GM13976 (cell line): ENCODE results near the gene ARFGAP3.
"Not testable (repeated sequence)": the region's sequence is repeated elsewhere in the genome, so short reads cannot be mapped to it uniquely, and the experiment has no call there.

Source experiments
- DNase-seq: peaks from one replicate; pipeline ENCODE4 v3.0.0; 2012; ENCODE audit warnings: low spot score
- in situ Hi-C: fragments of 300-500 bp; cut with MboI; formaldehyde crosslinking; loops from one replicate; pipeline ENCODE4 v1.12.0; 2022; ENCODE audit warnings: low sequenced_read_pairs, mixed read lengths, inconsistent platforms; ENCODE audit not compliant: unreplicated experiment
- TF ChIP-seq, protein P1 (sequence below): IDR thresholded peaks from 2 replicates; pipeline ENCODE4 v1.5.1; 2012; ENCODE audit warnings: borderline replicate concordance, mild to moderate bottlenecking; ENCODE audit not compliant: insufficient read depth; ENCODE audit errors: extremely low read depth, missing control alignments, control extremely low read depth

Gene ARFGAP3

GRCh38 chr22:42791721-42792452 is 65.2 kb downstream of the ARFGAP3 start:
- TF ChIP-seq, protein P1, sequence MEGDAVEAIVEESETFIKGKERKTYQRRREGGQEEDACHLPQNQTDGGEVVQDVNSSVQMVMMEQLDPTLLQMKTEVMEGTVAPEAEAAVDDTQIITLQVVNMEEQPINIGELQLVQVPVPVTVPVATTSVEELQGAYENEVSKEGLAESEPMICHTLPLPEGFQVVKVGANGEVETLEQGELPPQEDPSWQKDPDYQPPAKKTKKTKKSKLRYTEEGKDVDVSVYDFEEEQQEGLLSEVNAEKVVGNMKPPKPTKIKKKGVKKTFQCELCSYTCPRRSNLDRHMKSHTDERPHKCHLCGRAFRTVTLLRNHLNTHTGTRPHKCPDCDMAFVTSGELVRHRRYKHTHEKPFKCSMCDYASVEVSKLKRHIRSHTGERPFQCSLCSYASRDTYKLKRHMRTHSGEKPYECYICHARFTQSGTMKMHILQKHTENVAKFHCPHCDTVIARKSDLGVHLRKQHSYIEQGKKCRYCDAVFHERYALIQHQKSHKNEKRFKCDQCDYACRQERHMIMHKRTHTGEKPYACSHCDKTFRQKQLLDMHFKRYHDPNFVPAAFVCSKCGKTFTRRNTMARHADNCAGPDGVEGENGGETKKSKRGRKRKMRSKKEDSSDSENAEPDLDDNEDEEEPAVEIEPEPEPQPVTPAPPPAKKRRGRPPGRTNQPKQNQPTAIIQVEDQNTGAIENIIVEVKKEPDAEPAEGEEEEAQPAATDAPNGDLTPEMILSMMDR, result no peak
- no peak for DNase-seq
- in situ Hi-C loops, result loop anchor here (25.0 kb wide), 1 partner anchor 245 kb away; no protein-coding TSS in a partner anchor

DNA sequence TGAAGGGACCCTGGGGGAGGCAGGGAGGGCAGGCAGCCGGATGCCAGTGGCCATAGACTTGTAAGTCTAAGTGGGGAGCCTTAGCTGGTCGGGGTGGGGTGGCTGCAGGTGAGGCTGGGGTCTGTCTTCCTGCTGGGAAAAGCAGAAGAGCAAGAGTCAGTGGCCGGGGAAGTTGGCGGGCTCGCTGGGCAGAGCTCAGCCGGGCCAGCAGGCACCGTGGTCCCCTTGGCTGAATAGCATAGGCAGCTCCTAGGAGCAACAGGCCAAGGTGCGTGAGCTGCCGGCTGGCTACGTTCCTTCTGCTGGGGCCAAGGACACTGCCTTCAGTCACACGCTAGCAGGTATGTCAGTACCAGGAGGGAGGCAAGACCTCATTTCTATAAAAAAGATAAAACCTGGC is 68.6 kb downstream of the ARFGAP3 start:
- no peak for DNase-seq
- TF ChIP-seq, protein P1, result no peak
- in situ Hi-C loops, result loop anchor here (25.0 kb wide), 1 partner anchor 249 kb away; no protein-coding TSS in a partner anchor

- TF ChIP-seq, protein P1, result no peak
- in situ Hi-C loops, result loop anchor here (25.0 kb wide), 1 partner anchor 249 kb away; no protein-coding TSS in a partner anchor
- DNase-seq, result no peak
These were observed 69.1 kb downstream of the ARFGAP3 start for GRCh38 chr22:42788021-42788420.

GRCh38 chr22:42787357-42787736 is 69.7 kb downstream of the ARFGAP3 start:
- TF ChIP-seq, protein P1, result no peak
- DNase-seq, result no peak
- in situ Hi-C loops, result loop anchor here (25.0 kb wide), 1 partner anchor 250 kb away; no protein-coding TSS in a partner anchor

DNA sequence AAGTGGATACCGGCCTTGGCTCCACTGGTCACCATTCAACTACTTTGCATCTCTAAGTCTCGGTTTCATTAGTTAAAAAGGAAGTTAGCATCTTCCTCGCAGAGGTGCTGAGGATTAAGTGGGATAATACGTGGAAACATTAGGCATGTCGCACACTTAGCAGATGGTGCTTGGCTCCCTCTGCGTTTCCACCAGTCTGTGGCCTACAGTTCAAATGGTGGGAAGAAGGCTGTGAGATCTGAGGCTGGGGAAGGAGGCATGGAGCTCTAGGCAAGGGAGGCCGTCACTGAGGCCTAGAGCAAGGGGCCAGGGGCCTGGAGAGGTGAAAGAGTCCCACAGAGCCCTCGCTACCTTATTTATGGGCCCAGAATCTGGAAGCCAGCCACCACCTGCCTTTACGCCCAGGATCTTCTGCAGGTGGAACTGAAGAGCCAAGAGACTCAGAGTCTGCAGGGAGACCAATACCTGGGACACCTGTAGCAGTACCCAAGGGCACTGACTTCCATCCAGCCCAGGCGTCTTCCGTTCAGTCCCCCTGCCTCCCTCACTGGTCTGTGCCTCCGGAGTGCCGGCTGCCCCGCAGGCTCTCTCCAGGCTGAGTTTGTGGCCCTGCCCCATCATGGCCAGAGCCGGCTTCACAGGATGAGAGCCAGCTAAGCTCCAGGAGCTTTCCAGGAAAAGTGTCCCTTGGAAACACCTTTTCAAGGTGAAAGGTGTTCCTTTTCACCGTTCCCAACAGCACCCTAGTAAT is 70.3 kb downstream of the ARFGAP3 start:
- in situ Hi-C loops, result loop anchor here (25.0 kb wide), 1 partner anchor 251 kb away; no protein-coding TSS in a partner anchor
- TF ChIP-seq, protein P1, result no peak
- DNase-seq, result no peak

GRCh38 chr22:42785706-42786499 is 71.2 kb downstream of the ARFGAP3 start:
- no peak for DNase-seq
- TF ChIP-seq, protein P1, result no peak
- in situ Hi-C loops, result loop anchor here (25.0 kb wide), 1 partner anchor 251 kb away; no protein-coding TSS in a partner anchor

DNA sequence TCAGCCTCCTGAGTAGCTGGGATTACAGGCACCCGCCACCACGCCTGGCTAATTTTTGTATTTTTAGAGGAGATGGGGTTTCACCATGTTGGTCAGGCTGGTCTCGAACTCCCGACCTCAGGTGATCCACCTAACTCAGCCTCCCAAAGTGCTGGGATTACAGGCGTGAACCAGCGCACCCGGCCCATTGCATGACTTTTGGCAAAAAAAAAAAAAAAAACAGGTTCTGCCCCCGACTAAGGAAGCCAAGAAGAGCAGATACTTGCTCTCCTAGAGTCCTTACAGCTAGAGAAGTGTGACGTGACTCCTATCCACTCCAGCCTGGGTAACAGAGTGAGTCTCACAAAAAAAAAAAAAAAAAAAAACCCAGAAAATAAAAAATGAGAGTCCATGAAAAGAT is 74.8 kb downstream of the ARFGAP3 start:
- in situ Hi-C loops, result loop anchor here (25.0 kb wide), 1 partner anchor 255 kb away; no protein-coding TSS in a partner anchor
- DNase-seq, result not testable (repeated sequence)
